Measurements from ENCODE around the gene MCTP2.

- no peak for TF ChIP-seq POLR2AphosphoS5 (IDR thresholded peaks at IDR 0.05; ENCODE audit: low read depth)
- TF ChIP-seq CTCF (IDR thresholded peaks at IDR 0.05; ENCODE audit: insufficient read depth, low read length): no peak
- TF ChIP-seq GABPA (IDR thresholded peaks at IDR 0.05; ENCODE audit: low read depth): no peak
- TF ChIP-seq, protein P1, sequence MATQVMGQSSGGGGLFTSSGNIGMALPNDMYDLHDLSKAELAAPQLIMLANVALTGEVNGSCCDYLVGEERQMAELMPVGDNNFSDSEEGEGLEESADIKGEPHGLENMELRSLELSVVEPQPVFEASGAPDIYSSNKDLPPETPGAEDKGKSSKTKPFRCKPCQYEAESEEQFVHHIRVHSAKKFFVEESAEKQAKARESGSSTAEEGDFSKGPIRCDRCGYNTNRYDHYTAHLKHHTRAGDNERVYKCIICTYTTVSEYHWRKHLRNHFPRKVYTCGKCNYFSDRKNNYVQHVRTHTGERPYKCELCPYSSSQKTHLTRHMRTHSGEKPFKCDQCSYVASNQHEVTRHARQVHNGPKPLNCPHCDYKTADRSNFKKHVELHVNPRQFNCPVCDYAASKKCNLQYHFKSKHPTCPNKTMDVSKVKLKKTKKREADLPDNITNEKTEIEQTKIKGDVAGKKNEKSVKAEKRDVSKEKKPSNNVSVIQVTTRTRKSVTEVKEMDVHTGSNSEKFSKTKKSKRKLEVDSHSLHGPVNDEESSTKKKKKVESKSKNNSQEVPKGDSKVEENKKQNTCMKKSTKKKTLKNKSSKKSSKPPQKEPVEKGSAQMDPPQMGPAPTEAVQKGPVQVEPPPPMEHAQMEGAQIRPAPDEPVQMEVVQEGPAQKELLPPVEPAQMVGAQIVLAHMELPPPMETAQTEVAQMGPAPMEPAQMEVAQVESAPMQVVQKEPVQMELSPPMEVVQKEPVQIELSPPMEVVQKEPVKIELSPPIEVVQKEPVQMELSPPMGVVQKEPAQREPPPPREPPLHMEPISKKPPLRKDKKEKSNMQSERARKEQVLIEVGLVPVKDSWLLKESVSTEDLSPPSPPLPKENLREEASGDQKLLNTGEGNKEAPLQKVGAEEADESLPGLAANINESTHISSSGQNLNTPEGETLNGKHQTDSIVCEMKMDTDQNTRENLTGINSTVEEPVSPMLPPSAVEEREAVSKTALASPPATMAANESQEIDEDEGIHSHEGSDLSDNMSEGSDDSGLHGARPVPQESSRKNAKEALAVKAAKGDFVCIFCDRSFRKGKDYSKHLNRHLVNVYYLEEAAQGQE (IDR thresholded peaks at IDR 0.05; ENCODE audit: insufficient replicate concordance, low read depth): no peak
Measured at GRCh38 chr15:94314639-94315038, 83.3 kb downstream of the MCTP2 start.
